SIG-M5 (cell line): ENCODE data around the gene DEFB116.
"Not testable (repeated sequence)": the region's sequence is repeated elsewhere in the genome, so short reads cannot be mapped to it uniquely, and the experiment has no call there.

ENCODE experiments used
- DNase-seq: peaks from one replicate; lab custom pipeline; 2025; lab: John Stamatoyannopoulos, UW

Gene DEFB116

GRCh38 chr20:31308535-31309162, at the start of gene DEFB116:
Gene DEFB116 (minus strand): TSS chr20:31308585. CDS start chr20:31308585, 0 bp downstream.
- no peak for DNase-seq

GRCh38 chr20:31355981-31356380, 47.6 kb upstream of the DEFB116 start:
- DNase-seq = no peak

GRCh38 chr20:31341470-31341869, 33.1 kb upstream of the DEFB116 start:
- no peak for DNase-seq

- no peak for DNase-seq
Measured at GRCh38 chr20:31330893-31331292, 22.5 kb upstream of the DEFB116 start.

GRCh38 chr20:31322504-31322903, 14.1 kb upstream of the DEFB116 start:
- no peak for DNase-seq

GRCh38 chr20:31284964-31285363, 23.4 kb downstream of the DEFB116 start:
- DNase-seq = not testable (repeated sequence)

GRCh38 chr20:31278178-31278577, 30.2 kb downstream of the DEFB116 start:
- DNase-seq = no peak

GRCh38 chr20:31274441-31274840, 33.9 kb downstream of the DEFB116 start:
- DNase-seq = no peak

- no peak for DNase-seq
Measured at GRCh38 chr20:31260326-31260932, 48.0 kb downstream of the DEFB116 start.

- DNase-seq = no peak
Measured at GRCh38 chr20:31257364-31257763, 51.0 kb downstream of the DEFB116 start, which contains the start of gene DEFB115. Gene DEFB115 (plus strand): TSS chr20:31257664. CDS start chr20:31257664, 0 bp downstream.

GRCh38 chr20:31256959-31257358, 51.4 kb downstream of the DEFB116 start:
- DNase-seq = no peak
